ENCODE data around the gene PLXNA2.

PLXNA2 gene

GRCh38 chr1:208161656-208162375 lies 82.4 kb downstream of the PLXNA2 start:
- H3K27ac ChIP-seq (ENCODE audit: low read length) = no peak overlapping the region
- no peaks in the 10 kb centered on the region for H3K4me1 ChIP-seq (ENCODE audit: insufficient read depth, low read length)
- H4K20me1 ChIP-seq (ENCODE audit: insufficient read depth, low read length) = no peaks in the 10 kb centered on the region; the same call in 1 of the 2 replicates
- no peaks in the 10 kb centered on the region for H3K36me3 ChIP-seq (ENCODE audit: insufficient read depth, low read length)
- H3K4me2 ChIP-seq (ENCODE audit: insufficient read depth, low read length) = no peak overlapping the region
- H3K27me3 ChIP-seq (ENCODE audit: insufficient read depth, low read length, poor library complexity) = peaks cover 71% of the 10 kb centered on the region
- H3K79me2 ChIP-seq (ENCODE audit: insufficient read depth, low read length) = no peaks in the 10 kb centered on the region
- ATAC-seq (ENCODE audit: insufficient read depth, low read depth) = no peak
- no peak for DNase-seq
- no peaks in the 10 kb centered on the region for H3K9me3 ChIP-seq (ENCODE audit: insufficient read depth, low read length, severe bottlenecking)
- TF ChIP-seq EZH2 (IDR thresholded peaks at IDR 0.05; ENCODE audit: borderline replicate concordance, low read depth, low read length, severe bottlenecking) (no peak), CTCF (IDR thresholded peaks at IDR 0.05; ENCODE audit: borderline replicate concordance, extremely low read depth, low read length, poor library complexity, severe bottlenecking) (no peak)
- no peak overlapping the region for H3K9ac ChIP-seq (ENCODE audit: low read depth, low read length)
- no peak overlapping the region for H3K4me3 ChIP-seq (ENCODE audit: low read depth in 1 of 2, low read length in 2 of 2)
- no peak overlapping the region for H2AFZ ChIP-seq (ENCODE audit: low read depth, low read length)

DNA sequence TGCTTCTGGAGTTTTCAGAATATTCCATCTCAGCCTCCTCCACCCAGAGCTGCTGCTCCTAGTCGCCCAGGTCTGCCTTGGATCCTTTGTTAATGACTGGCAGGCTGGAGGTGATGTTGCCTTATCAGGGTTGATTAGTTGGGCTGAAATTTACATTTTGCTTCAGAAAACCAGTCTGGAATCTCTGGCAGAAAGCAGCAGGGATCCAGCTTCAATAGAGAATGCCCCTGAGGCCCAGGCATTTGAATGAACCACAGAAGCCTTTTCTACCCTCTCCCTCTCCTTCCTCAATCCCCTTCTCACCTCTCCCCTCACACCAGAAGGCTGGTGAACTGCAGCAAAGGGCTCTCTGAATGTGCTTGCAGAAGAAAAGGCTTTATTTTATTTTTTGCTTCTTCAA lies 83.2 kb downstream of the PLXNA2 start:
- DNase-seq (no peak), ATAC-seq (ENCODE audit: insufficient read depth, low read depth) (no peak)
- no peak overlapping the region for H3K9ac ChIP-seq (ENCODE audit: low read depth, low read length)
- H3K27me3 ChIP-seq (ENCODE audit: insufficient read depth, low read length, poor library complexity) = peaks cover 65% of the 10 kb centered on the region
- no peak overlapping the region for H3K4me3 ChIP-seq (ENCODE audit: low read depth in 1 of 2, low read length in 2 of 2)
- H4K20me1 ChIP-seq (ENCODE audit: insufficient read depth, low read length) = no peaks in the 10 kb centered on the region; the same call in 1 of the 2 replicates
- H2AFZ ChIP-seq (ENCODE audit: low read depth, low read length) = no peak overlapping the region
- no peaks in the 10 kb centered on the region for H3K9me3 ChIP-seq (ENCODE audit: insufficient read depth, low read length, severe bottlenecking)
- no peaks in the 10 kb centered on the region for H3K79me2 ChIP-seq (ENCODE audit: insufficient read depth, low read length)
- TF ChIP-seq EZH2 (IDR thresholded peaks at IDR 0.05; ENCODE audit: borderline replicate concordance, low read depth, low read length, severe bottlenecking) (no peak), CTCF (IDR thresholded peaks at IDR 0.05; ENCODE audit: borderline replicate concordance, extremely low read depth, low read length, poor library complexity, severe bottlenecking) (no peak)
- no peaks in the 10 kb centered on the region for H3K4me1 ChIP-seq (ENCODE audit: insufficient read depth, low read length)
- H3K36me3 ChIP-seq (ENCODE audit: insufficient read depth, low read length) = no peaks in the 10 kb centered on the region
- no peak overlapping the region for H3K27ac ChIP-seq (ENCODE audit: low read length)
- no peak overlapping the region for H3K4me2 ChIP-seq (ENCODE audit: insufficient read depth, low read length)

DNA sequence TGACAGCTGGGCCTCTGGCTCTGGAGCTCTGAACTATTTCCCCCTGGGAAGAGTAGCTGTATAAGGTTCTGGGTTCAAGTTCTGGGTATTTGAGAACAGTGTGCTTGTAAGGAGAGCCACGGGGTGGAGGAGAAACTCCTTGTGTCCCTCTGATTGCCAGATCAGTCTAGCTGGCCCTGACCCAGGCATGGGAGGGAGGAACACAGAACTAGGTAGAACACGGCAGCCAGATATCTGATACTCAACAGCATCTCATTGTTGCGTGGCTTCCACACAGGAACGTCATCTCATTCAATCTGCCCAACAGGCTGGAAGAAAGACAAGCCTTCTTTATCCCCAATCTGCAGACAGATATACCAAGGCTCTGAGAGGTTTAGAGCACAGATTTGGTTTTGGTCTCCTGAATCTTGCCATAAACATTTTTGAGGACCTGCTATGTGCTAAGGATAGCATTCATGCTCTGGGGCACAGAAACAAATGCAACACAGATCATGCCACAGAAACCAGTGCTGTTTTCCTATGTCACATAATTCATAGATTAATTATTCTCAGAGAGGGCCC lies 83.8 kb downstream of the PLXNA2 start:
- no peak overlapping the region for H2AFZ ChIP-seq (ENCODE audit: low read depth, low read length)
- no peaks in the 10 kb centered on the region for H3K36me3 ChIP-seq (ENCODE audit: insufficient read depth, low read length)
- peaks cover 59% of the 10 kb centered on the region for H3K27me3 ChIP-seq (ENCODE audit: insufficient read depth, low read length, poor library complexity)
- no peaks in the 10 kb centered on the region for H3K79me2 ChIP-seq (ENCODE audit: insufficient read depth, low read length)
- DNase-seq (no peak), ATAC-seq (ENCODE audit: insufficient read depth, low read depth) (no peak)
- TF ChIP-seq EZH2 (IDR thresholded peaks at IDR 0.05; ENCODE audit: borderline replicate concordance, low read depth, low read length, severe bottlenecking) (no peak), CTCF (IDR thresholded peaks at IDR 0.05; ENCODE audit: borderline replicate concordance, extremely low read depth, low read length, poor library complexity, severe bottlenecking) (no peak)
- H3K9ac ChIP-seq (ENCODE audit: low read depth, low read length) = no peak overlapping the region
- no peaks in the 10 kb centered on the region for H3K4me1 ChIP-seq (ENCODE audit: insufficient read depth, low read length)
- H4K20me1 ChIP-seq (ENCODE audit: insufficient read depth, low read length) = no peaks in the 10 kb centered on the region; the same call in 1 of the 2 replicates
- no peaks in the 10 kb centered on the region for H3K9me3 ChIP-seq (ENCODE audit: insufficient read depth, low read length, severe bottlenecking)
- no peak overlapping the region for H3K4me3 ChIP-seq (ENCODE audit: low read depth in 1 of 2, low read length in 2 of 2)
- H3K27ac ChIP-seq (ENCODE audit: low read length) = no peak overlapping the region
- no peak overlapping the region for H3K4me2 ChIP-seq (ENCODE audit: insufficient read depth, low read length)
